AG09319 (cell line): Measurements from ENCODE around the gene CHRNA10.

Source experiments
- DNase-seq: peaks from one replicate; pipeline ENCODE4 v3.0.0-alpha.2; 2010; ENCODE audit warnings: low read depth; ENCODE audit errors: extremely low read depth
- CTCF ChIP-seq: IDR thresholded peaks from 2 replicates; pipeline ENCODE4 v1.5.1; 2011; ENCODE audit warnings: low read depth, mild to moderate bottlenecking, inconsistent platforms, low read length, moderate library complexity

Gene CHRNA10

GRCh38 chr11:3638513-3638912 lies 32.7 kb downstream of the CHRNA10 start:
- DNase-seq: no peak
- TF ChIP-seq CTCF: no peak

- TF ChIP-seq CTCF: no peak
- no peak for DNase-seq
Measured at GRCh38 chr11:3637201-3637600, 34.0 kb downstream of the CHRNA10 start.

- no peak for DNase-seq
Measured at GRCh38 chr11:3635641-3636375, 35.4 kb downstream of the CHRNA10 start.

GRCh38 chr11:3632070-3632660 lies 39.0 kb downstream of the CHRNA10 start:
- no peak for TF ChIP-seq CTCF
- no peak for DNase-seq

More at GRCh38 chr11:3635641-3636375, 35.4 kb downstream of the CHRNA10 start:
- no peak for TF ChIP-seq CTCF

GRCh38 chr11:3631331-3631730 lies 39.9 kb downstream of the CHRNA10 start:
- DNase-seq: no peak
- no peak for TF ChIP-seq CTCF

- no peak for DNase-seq
- no peak for TF ChIP-seq CTCF
Measured at GRCh38 chr11:3627291-3627690, 43.9 kb downstream of the CHRNA10 start.

- no peak for TF ChIP-seq CTCF
- DNase-seq: no peak
Measured at GRCh38 chr11:3626250-3626960, 44.8 kb downstream of the CHRNA10 start.
